Activated CD4-positive, alpha-beta T cell treated with anti-CD3 and anti-CD28 coated beads, Interleukin-2, Interleukin-4, amounts not matched to agents 100 ng/mL and 50 ng/mL, durations not matched to agents 16 hours and 8 hours (primary cell): Measurements from ENCODE around the gene SUSD2.
"Not testable (repeated sequence)": the region's sequence is repeated elsewhere in the genome, so short reads cannot be mapped to it uniquely, and the experiment has no call there.

Source experiments
- DNase-seq: peaks from one replicate; pipeline ENCODE4 v3.0.0-alpha.2; 2020; ENCODE audit warnings: low spot score

The SUSD2 gene

GRCh38 chr22:24177045-24177444 lies 4.2 kb upstream of the SUSD2 start:
- DNase-seq = no peak

GRCh38 chr22:24177456-24177855 lies 3.8 kb upstream of the SUSD2 start:
- no peak for DNase-seq

- no peak for DNase-seq
These were observed 3.3 kb upstream of the SUSD2 start for GRCh38 chr22:24178021-24178431.

GRCh38 chr22:24178502-24179440 lies 2.5 kb upstream of the SUSD2 start:
- no peak for DNase-seq

- DNase-seq = no peak
These were observed 1.6 kb upstream of the SUSD2 start for GRCh38 chr22:24179478-24180210.

- no peak for DNase-seq
These were observed 785 bp upstream of the SUSD2 start for GRCh38 chr22:24180316-24181087.

- no peak for DNase-seq
These were observed 961 bp downstream of the SUSD2 start for GRCh38 chr22:24181996-24182899.

- not testable (repeated sequence) for DNase-seq
These were observed 1.6 kb downstream of the SUSD2 start for GRCh38 chr22:24182900-24183246.

- no peak for DNase-seq
These were observed 2.2 kb downstream of the SUSD2 start for GRCh38 chr22:24183321-24184031.

- DNase-seq = no peak
These were observed 2.9 kb downstream of the SUSD2 start for GRCh38 chr22:24184057-24184798.

GRCh38 chr22:24185001-24185500 lies 3.8 kb downstream of the SUSD2 start:
- DNase-seq = no peak

- DNase-seq = no peak
These were observed 4.4 kb downstream of the SUSD2 start for GRCh38 chr22:24185501-24186351.

GRCh38 chr22:24186352-24186740 lies 5.1 kb downstream of the SUSD2 start:
- DNase-seq = no peak

GRCh38 chr22:24186892-24187670 lies 5.8 kb downstream of the SUSD2 start:
- no peak for DNase-seq

GRCh38 chr22:24187731-24188644 lies 6.7 kb downstream of the SUSD2 start:
- no peak for DNase-seq

GRCh38 chr22:24188705-24189248 lies 7.5 kb downstream of the SUSD2 start:
- no peak for DNase-seq
